NB4 (cell line): Measurements from ENCODE around the gene CAP1.

Experiments
- MAX ChIP-seq: IDR thresholded peaks from 2 replicates; pipeline ENCODE4 v1.6.1; 2011; ENCODE audit warnings: low read depth, low read length
- POLR2A ChIP-seq: IDR thresholded peaks from 2 replicates; pipeline ENCODE4 v1.6.1; 2011; ENCODE audit warnings: mild to moderate bottlenecking; ENCODE audit not compliant: insufficient read length; ENCODE audit errors: extremely low read depth
- TF ChIP-seq, protein P1 (sequence below): IDR thresholded peaks from one replicate; pipeline ENCODE4 v1.5.1; 2012; ENCODE audit warnings: low read depth, low read length

- TF ChIP-seq, protein P1, sequence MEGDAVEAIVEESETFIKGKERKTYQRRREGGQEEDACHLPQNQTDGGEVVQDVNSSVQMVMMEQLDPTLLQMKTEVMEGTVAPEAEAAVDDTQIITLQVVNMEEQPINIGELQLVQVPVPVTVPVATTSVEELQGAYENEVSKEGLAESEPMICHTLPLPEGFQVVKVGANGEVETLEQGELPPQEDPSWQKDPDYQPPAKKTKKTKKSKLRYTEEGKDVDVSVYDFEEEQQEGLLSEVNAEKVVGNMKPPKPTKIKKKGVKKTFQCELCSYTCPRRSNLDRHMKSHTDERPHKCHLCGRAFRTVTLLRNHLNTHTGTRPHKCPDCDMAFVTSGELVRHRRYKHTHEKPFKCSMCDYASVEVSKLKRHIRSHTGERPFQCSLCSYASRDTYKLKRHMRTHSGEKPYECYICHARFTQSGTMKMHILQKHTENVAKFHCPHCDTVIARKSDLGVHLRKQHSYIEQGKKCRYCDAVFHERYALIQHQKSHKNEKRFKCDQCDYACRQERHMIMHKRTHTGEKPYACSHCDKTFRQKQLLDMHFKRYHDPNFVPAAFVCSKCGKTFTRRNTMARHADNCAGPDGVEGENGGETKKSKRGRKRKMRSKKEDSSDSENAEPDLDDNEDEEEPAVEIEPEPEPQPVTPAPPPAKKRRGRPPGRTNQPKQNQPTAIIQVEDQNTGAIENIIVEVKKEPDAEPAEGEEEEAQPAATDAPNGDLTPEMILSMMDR: no peak
- TF ChIP-seq POLR2A: no peak
- TF ChIP-seq MAX: no peak
These were observed 6.7 kb downstream of the CAP1 start for GRCh38 chr1:40047276-40047675.
